NT2/D1 (cell line): ENCODE data around the gene PDE3A.

Experiments used
- SUZ12 ChIP-seq: IDR thresholded peaks from 2 replicates; pipeline ENCODE4 v1.6.1; 2011; ENCODE audit not compliant: insufficient read length, insufficient read depth; ENCODE audit errors: extremely low read depth
- YY1 ChIP-seq: IDR thresholded peaks from 2 replicates; pipeline ENCODE4 v1.6.1; 2011; ENCODE audit not compliant: insufficient read length, insufficient read depth
- ZNF274 ChIP-seq: IDR thresholded peaks from 2 replicates; pipeline ENCODE4 v1.6.1; 2011; ENCODE audit warnings: mild to moderate bottlenecking, low read depth, low read length

GRCh38 chr12:20356048-20356447 is 12.3 kb upstream of the PDE3A start:
- TF ChIP-seq ZNF274 = no peak
- no peak for TF ChIP-seq YY1
- TF ChIP-seq SUZ12 = no peak
